Measurements from ENCODE around the gene MB. TPM values are rescaled to one million over a fixed set of nuclear protein-coding genes. Genes with fewer than 3 reads are reported as not detected.

Gene MB
- total and polyA plus RNA-seq, 4 donors: 2.8 to 24.7 TPM; not detected in 2

DNA sequence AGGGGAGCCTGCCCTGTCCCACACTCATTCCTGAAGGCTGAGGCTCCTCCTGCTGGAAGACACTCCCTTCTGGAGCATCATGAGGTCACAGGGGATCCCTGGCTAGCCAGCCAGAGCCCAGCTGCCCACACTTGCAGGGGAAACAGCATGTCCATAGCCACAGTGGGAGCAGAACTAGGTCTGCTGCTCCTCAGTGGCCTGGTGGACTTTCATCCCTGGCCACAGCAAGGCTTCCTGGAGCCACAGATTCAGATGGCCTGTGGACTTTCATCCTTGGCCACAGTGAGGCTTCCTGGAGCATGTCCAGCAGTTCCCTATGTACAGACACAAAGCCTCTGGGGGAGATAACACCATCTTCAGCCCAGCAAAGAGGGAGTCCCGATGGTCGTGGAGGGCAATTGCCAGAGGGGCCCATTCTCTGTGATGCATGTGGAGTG lies 25.2 kb upstream of the MB start:
- Histone ChIP-seq H3K4me1 (ENCODE audit: control insufficient read depth in 1 of 2, insufficient read depth in 2 of 2, low read length in 2 of 2) (no peaks in the 10 kb centered on the region), H3K36me3 (ENCODE audit: control insufficient read depth in 1 of 2, insufficient read depth in 2 of 2, low read length in 1 of 2) (no peaks in the 10 kb centered on the region), H3K4me3 (ENCODE audit: low read length in 2 of 2) (no peak overlapping the region), H3K27me3 (ENCODE audit: control insufficient read depth in 1 of 2, insufficient read depth in 2 of 2, low read length in 1 of 2) (no peaks in the 10 kb centered on the region), H3K9me3 (ENCODE audit: control insufficient read depth, low read length) (no peaks in the 10 kb centered on the region), H3K27ac (ENCODE audit: low read depth in 1 of 2, low read length in 2 of 2) (no peak overlapping the region)
- ATAC-seq (ENCODE audit: low FRiP score): no peak
- WGBS, 2 donors: 81 to 87% methylated on average over 2 of the region's 2 CpGs
- no peak for DNase-seq
- intact Hi-C loops (cut with DNase I): no loop called here

DNA sequence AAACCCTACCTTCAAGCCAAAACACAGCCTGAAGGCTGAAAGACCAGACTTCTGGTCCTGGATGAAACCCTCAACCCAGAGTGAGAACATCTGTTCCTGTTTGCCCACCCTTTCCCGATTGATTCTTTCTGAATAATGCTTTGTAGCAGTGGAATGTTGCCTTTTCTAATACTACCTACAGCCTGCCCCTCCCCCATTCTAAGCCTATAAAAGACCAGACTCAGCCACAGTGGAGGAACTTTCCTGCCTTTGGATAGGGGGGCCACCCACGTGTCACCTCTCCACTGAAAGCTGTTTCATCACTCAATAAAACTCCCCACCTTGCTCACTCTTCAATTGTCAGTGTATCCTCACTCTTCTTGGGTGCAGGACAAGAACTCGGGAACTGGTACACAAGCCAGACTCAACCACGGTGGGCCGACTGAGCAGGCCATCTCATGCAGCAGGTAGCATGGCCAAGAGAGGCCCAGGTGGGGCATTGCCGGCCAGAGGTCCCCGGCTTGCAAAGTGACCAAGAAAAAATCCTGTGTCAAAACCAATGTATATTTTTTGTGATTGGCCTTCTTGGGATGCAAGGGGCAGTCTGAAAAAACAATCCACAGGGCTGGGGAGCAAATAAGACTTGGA lies 24.5 kb upstream of the MB start:
- no peaks in the 10 kb centered on the region for H3K9me3 ChIP-seq (ENCODE audit: control insufficient read depth, low read length)
- no peak overlapping the region for H3K27ac ChIP-seq (ENCODE audit: low read depth in 1 of 2, low read length in 2 of 2)
- no peaks in the 10 kb centered on the region for H3K27me3 ChIP-seq (ENCODE audit: control insufficient read depth in 1 of 2, insufficient read depth in 2 of 2, low read length in 1 of 2)
- DNase-seq (no peak), ATAC-seq (ENCODE audit: low FRiP score) (no peak)
- WGBS, 2 donors: 93 to 94% methylated on average over 7 of the region's 7 CpGs
- H3K4me3 ChIP-seq (ENCODE audit: low read length in 2 of 2): no peak overlapping the region
- no peaks in the 10 kb centered on the region for H3K4me1 ChIP-seq (ENCODE audit: control insufficient read depth in 1 of 2, insufficient read depth in 2 of 2, low read length in 2 of 2)
- H3K36me3 ChIP-seq (ENCODE audit: control insufficient read depth in 1 of 2, insufficient read depth in 2 of 2, low read length in 1 of 2): no peaks in the 10 kb centered on the region
- intact Hi-C loops (cut with DNase I): no loop called here

DNA sequence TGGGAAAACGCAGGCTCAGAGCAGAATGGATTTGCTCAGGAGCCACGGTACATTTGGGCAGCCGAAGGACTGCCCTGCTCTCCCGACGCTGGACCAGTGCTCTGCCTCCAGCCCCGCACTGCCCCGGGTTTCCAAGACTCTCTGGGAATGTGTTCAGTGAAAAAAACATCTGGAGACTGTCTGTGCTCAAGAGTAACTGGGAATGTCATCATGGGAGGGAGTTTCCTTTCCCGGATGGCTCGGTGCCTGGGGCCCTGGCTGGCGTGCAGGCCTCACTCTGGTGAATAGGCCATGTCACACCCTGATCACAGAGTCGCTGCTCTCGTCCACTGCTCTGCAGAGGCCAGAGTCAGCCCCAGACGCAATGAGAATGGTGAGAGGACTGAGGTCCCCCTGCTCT lies 21.3 kb upstream of the MB start:
- no peaks in the 10 kb centered on the region for H3K27me3 ChIP-seq (ENCODE audit: control insufficient read depth in 1 of 2, insufficient read depth in 2 of 2, low read length in 1 of 2)
- H3K36me3 ChIP-seq (ENCODE audit: control insufficient read depth in 1 of 2, insufficient read depth in 2 of 2, low read length in 1 of 2): no peaks in the 10 kb centered on the region
- H3K4me1 ChIP-seq (ENCODE audit: control insufficient read depth in 1 of 2, insufficient read depth in 2 of 2, low read length in 2 of 2): no peaks in the 10 kb centered on the region
- peak overlapping the region; percentile 87 for H3K27ac ChIP-seq (ENCODE audit: low read depth in 1 of 2, low read length in 2 of 2)
- H3K4me3 ChIP-seq (ENCODE audit: low read length in 2 of 2): no peak overlapping the region
- ATAC-seq (ENCODE audit: low FRiP score) (peak; percentile 91), DNase-seq (peak; percentile 87 to 94)
- intact Hi-C loops (cut with DNase I): loop anchor here in 1 of 2 donors (10.0 kb wide), 1 partner anchor 206 kb away; no protein-coding TSS in a partner anchor
- 3 to 9% methylated on average over 13 of the region's 13 CpGs for WGBS, 2 donors
- no peaks in the 10 kb centered on the region for H3K9me3 ChIP-seq (ENCODE audit: control insufficient read depth, low read length)

DNA sequence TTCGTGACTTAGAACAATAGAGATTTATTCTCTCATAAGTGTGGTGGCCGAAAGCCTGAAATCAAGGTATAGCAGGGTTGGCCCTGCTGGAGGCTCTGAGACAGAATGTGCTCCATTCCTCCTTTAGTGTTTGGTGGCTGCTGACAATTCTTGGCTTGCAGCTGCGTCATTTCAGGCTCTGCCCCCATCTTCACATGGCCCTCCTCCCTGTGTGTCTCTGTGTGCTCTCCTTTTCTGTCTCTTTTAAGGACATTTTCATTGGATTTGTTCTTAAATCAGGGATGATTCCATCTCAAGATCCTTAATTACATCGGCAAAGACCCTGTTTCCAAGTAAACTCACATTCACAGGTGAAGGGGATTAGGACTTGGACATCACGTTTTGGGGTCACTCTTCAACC lies 20.9 kb upstream of the MB start:
- no peak for DNase-seq
- Histone ChIP-seq H3K36me3 (ENCODE audit: control insufficient read depth in 1 of 2, insufficient read depth in 2 of 2, low read length in 1 of 2) (no peaks in the 10 kb centered on the region), H3K4me3 (ENCODE audit: low read length in 2 of 2) (no peak overlapping the region), H3K27ac (ENCODE audit: low read depth in 1 of 2, low read length in 2 of 2) (peak overlapping the region; percentile 70 to 87), H3K27me3 (ENCODE audit: control insufficient read depth in 1 of 2, insufficient read depth in 2 of 2, low read length in 1 of 2) (no peaks in the 10 kb centered on the region), H3K4me1 (ENCODE audit: control insufficient read depth in 1 of 2, insufficient read depth in 2 of 2, low read length in 2 of 2) (no peaks in the 10 kb centered on the region), H3K9me3 (ENCODE audit: control insufficient read depth, low read length) (no peaks in the 10 kb centered on the region)
- WGBS, 2 donors: 40 to 48% methylated on average over 5 of the region's 5 CpGs
- no peak for ATAC-seq (ENCODE audit: low FRiP score)
- intact Hi-C loops (cut with DNase I): loop anchor here in 1 of 2 donors (10.0 kb wide), 1 partner anchor 207 kb away; no protein-coding TSS in a partner anchor

DNA sequence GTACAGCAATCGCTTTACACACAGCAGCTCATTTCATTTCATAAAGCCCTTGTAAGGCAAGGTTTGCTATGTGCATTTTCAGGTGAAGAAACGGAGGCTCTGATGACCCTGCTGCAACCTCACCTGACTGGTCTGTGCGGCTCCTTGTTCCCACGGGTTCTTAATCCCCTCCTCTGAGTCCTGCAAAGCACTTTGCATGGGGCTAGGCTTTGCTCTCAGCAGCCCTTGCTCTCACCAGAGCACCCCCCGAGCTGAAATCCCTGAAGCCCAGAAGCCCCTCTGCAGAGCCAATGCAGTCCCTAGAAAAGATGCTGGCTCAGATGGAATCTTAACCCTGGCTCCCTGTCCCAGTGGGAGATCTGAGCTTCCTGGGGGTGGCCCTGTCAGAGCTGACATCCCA lies 20.1 kb upstream of the MB start:
- H3K4me1 ChIP-seq (ENCODE audit: control insufficient read depth in 1 of 2, insufficient read depth in 2 of 2, low read length in 2 of 2): no peaks in the 10 kb centered on the region
- H3K9me3 ChIP-seq (ENCODE audit: control insufficient read depth, low read length): no peaks in the 10 kb centered on the region
- no peak for DNase-seq
- intact Hi-C loops (cut with DNase I): loop anchor here in 1 of 2 donors (10.0 kb wide), 1 partner anchor 208 kb away; no protein-coding TSS in a partner anchor
- no peak for ATAC-seq (ENCODE audit: low FRiP score)
- H3K4me3 ChIP-seq (ENCODE audit: low read length in 2 of 2): no peak overlapping the region
- H3K27ac ChIP-seq (ENCODE audit: low read depth in 1 of 2, low read length in 2 of 2): no peak overlapping the region
- 74 to 79% methylated on average over 5 of the region's 5 CpGs for WGBS, 2 donors
- no peaks in the 10 kb centered on the region for H3K36me3 ChIP-seq (ENCODE audit: control insufficient read depth in 1 of 2, insufficient read depth in 2 of 2, low read length in 1 of 2)
- H3K27me3 ChIP-seq (ENCODE audit: control insufficient read depth in 1 of 2, insufficient read depth in 2 of 2, low read length in 1 of 2): no peaks in the 10 kb centered on the region

DNA sequence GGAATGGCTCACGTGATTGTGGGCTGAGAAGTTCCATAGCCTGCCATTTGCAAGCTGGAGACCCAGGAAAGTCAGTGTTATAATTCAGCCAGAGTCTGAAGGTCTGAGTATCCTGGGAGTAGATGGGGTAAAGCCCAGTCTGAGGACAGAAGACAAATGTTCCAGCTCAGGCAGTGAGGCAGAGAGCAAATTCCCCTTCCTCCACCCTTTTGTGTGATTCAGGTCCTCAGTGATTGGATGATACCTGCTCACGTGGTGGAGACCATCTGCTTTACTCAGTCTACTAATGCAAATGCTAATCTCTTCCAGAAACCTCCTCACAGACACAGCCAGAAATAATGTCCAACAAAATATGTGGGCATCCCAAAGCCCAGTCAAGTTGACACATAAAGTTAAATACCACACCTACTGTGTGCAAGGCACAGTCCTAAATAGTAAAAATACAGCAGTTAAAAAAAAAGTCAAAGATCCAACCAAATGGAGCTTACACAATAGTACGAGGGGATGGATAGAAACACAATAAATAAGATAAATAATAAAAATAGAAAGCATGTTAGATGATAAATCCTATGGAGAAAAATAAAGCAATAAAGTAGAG lies 17.9 kb upstream of the MB start:
- intact Hi-C loops (cut with DNase I): loop anchor here in 1 of 2 donors (10.0 kb wide), 1 partner anchor 210 kb away; no protein-coding TSS in a partner anchor
- H3K4me1 ChIP-seq (ENCODE audit: control insufficient read depth in 1 of 2, insufficient read depth in 2 of 2, low read length in 2 of 2): no peaks in the 10 kb centered on the region
- DNase-seq (no peak), ATAC-seq (ENCODE audit: low FRiP score) (no peak)
- no peaks in the 10 kb centered on the region for H3K9me3 ChIP-seq (ENCODE audit: control insufficient read depth, low read length)
- no peaks in the 10 kb centered on the region for H3K27me3 ChIP-seq (ENCODE audit: control insufficient read depth in 1 of 2, insufficient read depth in 2 of 2, low read length in 1 of 2)
- no peak overlapping the region for H3K27ac ChIP-seq (ENCODE audit: low read depth in 1 of 2, low read length in 2 of 2)
- no peak overlapping the region for H3K4me3 ChIP-seq (ENCODE audit: low read length in 2 of 2)
- no peaks in the 10 kb centered on the region for H3K36me3 ChIP-seq (ENCODE audit: control insufficient read depth in 1 of 2, insufficient read depth in 2 of 2, low read length in 1 of 2)
- WGBS, 2 donors: 90 to 94% methylated on average over 3 of the region's 3 CpGs

DNA sequence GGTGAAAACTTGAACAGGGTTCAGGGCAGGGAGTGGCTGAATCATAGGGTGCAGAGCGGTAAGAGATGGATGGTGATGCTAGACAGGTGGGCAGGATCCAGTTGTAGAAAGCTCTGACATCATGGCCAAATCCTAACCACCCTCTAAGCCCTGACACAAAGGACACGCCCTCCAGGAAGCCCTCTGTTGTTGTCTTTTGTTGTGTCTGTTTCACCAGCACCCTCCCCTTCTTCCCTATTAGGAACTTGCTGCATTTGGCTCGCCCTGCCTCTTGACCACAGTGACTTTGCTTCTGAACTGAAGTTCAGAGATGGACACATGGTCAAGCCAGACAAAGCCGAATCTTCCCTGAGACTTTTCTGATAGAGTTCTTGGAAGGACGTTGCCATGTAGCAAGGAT lies 16.9 kb upstream of the MB start:
- DNase-seq (no peak), ATAC-seq (ENCODE audit: low FRiP score) (no peak)
- WGBS, 2 donors: 83 to 88% methylated on average over 5 of the region's 5 CpGs
- H3K36me3 ChIP-seq (ENCODE audit: control insufficient read depth in 1 of 2, insufficient read depth in 2 of 2, low read length in 1 of 2): no peaks in the 10 kb centered on the region
- H3K27ac ChIP-seq (ENCODE audit: low read depth in 1 of 2, low read length in 2 of 2): no peak overlapping the region
- no peaks in the 10 kb centered on the region for H3K27me3 ChIP-seq (ENCODE audit: control insufficient read depth in 1 of 2, insufficient read depth in 2 of 2, low read length in 1 of 2)
- intact Hi-C loops (cut with DNase I): loop anchor here in 1 of 2 donors (10.0 kb wide), 1 partner anchor 211 kb away; no protein-coding TSS in a partner anchor
- no peak overlapping the region for H3K4me3 ChIP-seq (ENCODE audit: low read length in 2 of 2)
- H3K9me3 ChIP-seq (ENCODE audit: control insufficient read depth, low read length): no peaks in the 10 kb centered on the region
- no peaks in the 10 kb centered on the region for H3K4me1 ChIP-seq (ENCODE audit: control insufficient read depth in 1 of 2, insufficient read depth in 2 of 2, low read length in 2 of 2)

DNA sequence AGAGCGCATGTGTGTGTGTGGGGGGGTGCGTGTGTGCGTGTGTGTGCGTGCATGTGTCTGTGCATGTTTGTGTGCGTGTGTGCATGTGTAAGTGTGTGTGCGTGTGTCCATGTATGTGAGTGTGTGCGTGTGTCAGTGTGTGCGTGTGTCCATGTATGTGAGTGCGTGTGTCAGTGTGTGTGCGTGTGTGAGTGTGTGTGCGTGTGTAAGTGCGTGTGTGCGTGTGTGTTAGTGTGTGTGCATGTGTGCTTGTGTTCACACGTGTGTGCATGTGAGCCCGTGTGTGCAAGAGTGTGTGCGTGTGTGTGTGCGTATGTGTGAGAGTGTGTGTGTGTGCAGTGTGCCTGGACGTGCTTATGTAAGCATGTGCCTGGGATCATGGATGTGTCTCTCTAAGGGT lies 16.4 kb upstream of the MB start:
- DNase-seq (no peak), ATAC-seq (ENCODE audit: low FRiP score) (no peak)
- intact Hi-C loops (cut with DNase I): loop anchor here in 1 of 2 donors (10.0 kb wide), 1 partner anchor 211 kb away; no protein-coding TSS in a partner anchor
- no peaks in the 10 kb centered on the region for H3K9me3 ChIP-seq (ENCODE audit: control insufficient read depth, low read length)
- no peak overlapping the region for H3K4me3 ChIP-seq (ENCODE audit: low read length in 2 of 2)
- no peaks in the 10 kb centered on the region for H3K4me1 ChIP-seq (ENCODE audit: control insufficient read depth in 1 of 2, insufficient read depth in 2 of 2, low read length in 2 of 2)
- H3K36me3 ChIP-seq (ENCODE audit: control insufficient read depth in 1 of 2, insufficient read depth in 2 of 2, low read length in 1 of 2): no peaks in the 10 kb centered on the region
- H3K27ac ChIP-seq (ENCODE audit: low read depth in 1 of 2, low read length in 2 of 2): no peak overlapping the region
- 92 to 93% methylated on average over 18 of the region's 18 CpGs for WGBS, 2 donors
- H3K27me3 ChIP-seq (ENCODE audit: control insufficient read depth in 1 of 2, insufficient read depth in 2 of 2, low read length in 1 of 2): no peaks in the 10 kb centered on the region

DNA sequence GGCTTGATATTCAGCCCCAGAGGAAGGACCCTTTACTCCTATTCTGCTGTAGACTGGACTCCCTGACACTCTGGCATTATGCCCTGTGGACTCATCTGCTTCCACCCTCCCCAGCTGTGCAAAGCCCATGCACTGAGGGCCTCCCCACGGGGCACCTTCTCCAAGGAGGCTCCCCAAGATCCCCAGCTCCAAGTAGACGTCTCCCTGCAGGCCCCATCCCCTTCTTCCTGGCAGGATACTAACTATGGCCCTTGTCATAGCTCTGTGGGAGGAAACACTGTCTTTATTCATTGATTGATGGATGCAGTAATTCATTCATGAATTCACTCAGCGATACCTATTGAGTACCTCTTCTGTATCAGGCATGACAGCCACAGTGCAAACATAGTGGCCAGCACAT lies 15.8 kb upstream of the MB start:
- whole genome bisulfite sequencing, 2 donors: 83 to 87% methylated on average over 3 of the region's 3 CpGs
- intact Hi-C loops (cut with DNase I): loop anchor here in 1 of 2 donors (10.0 kb wide), 1 partner anchor 212 kb away; no protein-coding TSS in a partner anchor
- ATAC-seq (ENCODE audit: low FRiP score): no peak

More for the DNA sequence above, 15.8 kb upstream of the MB start:
- no peak overlapping the region for H3K4me3 ChIP-seq (ENCODE audit: low read length in 2 of 2)
- H3K27me3 ChIP-seq (ENCODE audit: control insufficient read depth in 1 of 2, insufficient read depth in 2 of 2, low read length in 1 of 2): no peaks in the 10 kb centered on the region
- no peaks in the 10 kb centered on the region for H3K36me3 ChIP-seq (ENCODE audit: control insufficient read depth in 1 of 2, insufficient read depth in 2 of 2, low read length in 1 of 2)
- DNase-seq: no peak
- no peak overlapping the region for H3K27ac ChIP-seq (ENCODE audit: low read depth in 1 of 2, low read length in 2 of 2)
- H3K9me3 ChIP-seq (ENCODE audit: control insufficient read depth, low read length): no peaks in the 10 kb centered on the region
- no peaks in the 10 kb centered on the region for H3K4me1 ChIP-seq (ENCODE audit: control insufficient read depth in 1 of 2, insufficient read depth in 2 of 2, low read length in 2 of 2)
